ENCODE measurements around the gene MEGF11.

DNA sequence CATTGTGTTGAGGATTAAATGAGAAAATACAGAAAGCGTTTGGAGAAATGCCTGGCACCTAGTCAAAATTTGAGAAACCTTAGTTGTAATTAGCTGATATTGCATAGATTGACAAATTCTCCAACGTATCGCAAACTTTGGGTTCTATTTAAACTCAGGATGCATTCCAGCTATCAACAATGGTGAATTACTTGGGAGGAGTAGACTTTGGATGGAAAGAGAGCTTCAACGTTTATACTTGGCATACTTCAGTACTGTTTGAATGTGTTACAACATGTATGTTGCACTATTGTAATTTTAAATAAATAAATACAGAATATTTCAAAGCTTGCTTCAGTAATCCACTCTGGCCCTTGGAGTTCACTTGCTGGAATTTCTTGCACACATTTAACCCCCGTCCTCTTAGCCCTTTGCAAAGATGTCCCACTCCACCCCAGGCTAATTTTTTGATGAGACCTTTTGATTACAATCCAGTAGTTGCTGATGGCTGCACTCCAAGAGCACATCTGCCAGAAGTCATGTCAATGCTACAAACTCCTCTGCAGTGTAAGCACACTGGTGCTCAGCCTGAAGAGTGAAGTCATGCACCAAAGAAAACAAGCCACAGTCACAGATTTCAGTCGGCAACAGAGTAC lies 35.1 kb upstream of the MEGF11 start:
- TF ChIP-seq, protein P1, sequence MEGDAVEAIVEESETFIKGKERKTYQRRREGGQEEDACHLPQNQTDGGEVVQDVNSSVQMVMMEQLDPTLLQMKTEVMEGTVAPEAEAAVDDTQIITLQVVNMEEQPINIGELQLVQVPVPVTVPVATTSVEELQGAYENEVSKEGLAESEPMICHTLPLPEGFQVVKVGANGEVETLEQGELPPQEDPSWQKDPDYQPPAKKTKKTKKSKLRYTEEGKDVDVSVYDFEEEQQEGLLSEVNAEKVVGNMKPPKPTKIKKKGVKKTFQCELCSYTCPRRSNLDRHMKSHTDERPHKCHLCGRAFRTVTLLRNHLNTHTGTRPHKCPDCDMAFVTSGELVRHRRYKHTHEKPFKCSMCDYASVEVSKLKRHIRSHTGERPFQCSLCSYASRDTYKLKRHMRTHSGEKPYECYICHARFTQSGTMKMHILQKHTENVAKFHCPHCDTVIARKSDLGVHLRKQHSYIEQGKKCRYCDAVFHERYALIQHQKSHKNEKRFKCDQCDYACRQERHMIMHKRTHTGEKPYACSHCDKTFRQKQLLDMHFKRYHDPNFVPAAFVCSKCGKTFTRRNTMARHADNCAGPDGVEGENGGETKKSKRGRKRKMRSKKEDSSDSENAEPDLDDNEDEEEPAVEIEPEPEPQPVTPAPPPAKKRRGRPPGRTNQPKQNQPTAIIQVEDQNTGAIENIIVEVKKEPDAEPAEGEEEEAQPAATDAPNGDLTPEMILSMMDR (IDR thresholded peaks at IDR 0.05; ENCODE audit: low read length): no peak
- TF ChIP-seq EZH2 (IDR thresholded peaks at IDR 0.05; ENCODE audit: borderline replicate concordance, low read length): no peak
